ENCODE data around the gene RIT2.

GRCh38 chr18:43141208-43141607, 25.7 kb upstream of the RIT2 start:
- TF ChIP-seq POLR2A (IDR thresholded peaks at IDR 0.05), result no peak
- no peak for TF ChIP-seq EP300 (IDR thresholded peaks at IDR 0.05)
- no peak for TF ChIP-seq CTCF (IDR thresholded peaks at IDR 0.05)
